GM19240 (cell line): Measurements from ENCODE around the gene TAF5.
"Not testable (repeated sequence)": the region's sequence is repeated elsewhere in the genome, so short reads cannot be mapped to it uniquely, and the experiment has no call there.

Experiments used
- DNase-seq: peaks from one replicate; pipeline ENCODE4 v3.0.0; 2011; ENCODE audit warnings: low spot score; ENCODE audit not compliant: insufficient read length

TAF5 gene

GRCh38 chr10:103367782-103368518 is at the start of gene TAF5:
TAF5 (plus strand) TSS chr10:103367976; CDS start chr10:103367990, 14 bp downstream.
- peak; percentile 47 for DNase-seq

- DNase-seq, result no peak
These were observed 39.9 kb upstream of the TAF5 start for GRCh38 chr10:103327906-103328305.

GRCh38 chr10:103333934-103334520 is 33.7 kb upstream of the TAF5 start:
- DNase-seq, result peak; percentile 4

GRCh38 chr10:103334567-103334966 is 33.2 kb upstream of the TAF5 start:
- no peak for DNase-seq

- no peak for DNase-seq
These were observed 31.4 kb upstream of the TAF5 start for GRCh38 chr10:103336370-103336769.

- DNase-seq, result no peak
These were observed 17.6 kb upstream of the TAF5 start for GRCh38 chr10:103350175-103350516.

- peak; percentile 78 for DNase-seq
These were observed 17.1 kb upstream of the TAF5 start, which contains the start of gene PCGF6 for GRCh38 chr10:103350517-103351260. PCGF6 (minus strand) TSS chr10:103351140; CDS start chr10:103351066, 74 bp downstream.

- no peak for DNase-seq
These were observed 14.5 kb upstream of the TAF5 start for GRCh38 chr10:103353281-103353680.

- DNase-seq, result not testable (repeated sequence)
These were observed 13.2 kb upstream of the TAF5 start for GRCh38 chr10:103354567-103354966.

- no peak for DNase-seq
These were observed 11.7 kb upstream of the TAF5 start for GRCh38 chr10:103355906-103356599.

- DNase-seq, result not testable (repeated sequence)
These were observed 8.3 kb upstream of the TAF5 start for GRCh38 chr10:103359493-103359892.

- not testable (repeated sequence) for DNase-seq
These were observed 7.0 kb upstream of the TAF5 start for GRCh38 chr10:103360791-103361190.

- DNase-seq, result no peak
These were observed 396 bp upstream of the TAF5 start for GRCh38 chr10:103367379-103367781.

- DNase-seq, result no peak
These were observed 5.8 kb downstream of the TAF5 start for GRCh38 chr10:103373544-103373943.

- no peak for DNase-seq
These were observed 6.5 kb downstream of the TAF5 start for GRCh38 chr10:103374263-103374662.

- DNase-seq, result no peak
These were observed 15.0 kb downstream of the TAF5 start for GRCh38 chr10:103382769-103383168.

- no peak for DNase-seq
These were observed 26.4 kb downstream of the TAF5 start for GRCh38 chr10:103394180-103394579.

GRCh38 chr10:103395754-103396066 is 27.9 kb downstream of the TAF5 start:
- no peak for DNase-seq

- peak; percentile 88 for DNase-seq
These were observed 28.5 kb downstream of the TAF5 start, which contains the start of the genes ATP5MK and PDCD11 for GRCh38 chr10:103396067-103396788. ATP5MK (minus strand) TSS chr10:103396475; CDS start chr10:103392457, 4,018 bp downstream. PDCD11 (plus strand) TSS chr10:103396626; CDS start chr10:103398427, 1,801 bp downstream.

GRCh38 chr10:103396789-103397087 is 29.0 kb downstream of the TAF5 start:
- DNase-seq, result no peak

GRCh38 chr10:103397191-103397825 is 29.5 kb downstream of the TAF5 start:
- no peak for DNase-seq
